ENCODE results near the gene SLC6A18.

SLC6A18 gene

DNA sequence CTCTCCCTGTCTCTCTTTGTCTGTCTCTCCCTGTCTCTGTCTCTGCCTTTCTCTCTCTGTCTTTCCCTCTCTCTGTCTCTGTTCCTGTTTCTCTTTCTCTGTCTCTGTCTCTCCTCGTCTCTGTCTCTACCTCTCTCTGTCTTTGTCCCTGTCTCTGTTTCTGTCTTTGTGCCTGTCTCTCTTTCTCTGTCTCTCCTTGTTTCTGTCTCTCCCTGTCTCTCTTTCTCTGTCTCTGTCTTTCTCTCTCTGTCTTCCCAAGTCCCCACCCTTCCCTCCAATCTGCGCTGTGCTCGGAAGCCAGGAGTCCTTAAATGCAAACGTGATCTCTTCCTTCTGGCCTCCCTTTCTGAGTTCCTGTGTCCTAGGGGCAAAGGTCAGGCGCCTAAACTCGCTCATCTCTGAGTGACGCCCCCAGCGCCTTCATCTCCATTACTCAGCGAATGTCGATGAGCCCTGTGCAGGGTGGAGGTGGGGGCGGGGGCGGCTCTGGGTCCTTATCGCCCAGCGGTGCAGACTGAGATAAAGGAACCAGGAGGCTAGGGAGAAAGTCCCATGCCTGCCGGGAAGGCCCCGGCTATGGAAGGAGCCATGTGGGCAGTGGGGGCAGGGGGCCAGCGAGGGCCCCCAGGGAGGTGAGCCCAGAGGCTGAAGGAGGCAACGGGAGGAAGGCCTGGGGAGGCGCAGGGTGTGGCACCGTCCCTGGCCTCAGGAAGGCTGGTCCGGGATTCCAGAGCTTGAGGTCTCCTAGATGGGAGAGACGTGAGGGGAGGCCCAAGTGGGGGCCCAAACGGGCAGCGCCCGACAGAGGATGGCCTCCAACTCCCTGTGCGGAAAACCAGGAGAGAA lies 25.3 kb upstream of the SLC6A18 start:
- no peak overlapping the region for H3K27ac ChIP-seq (ENCODE audit: low read depth, low read length)
- H3K36me3 ChIP-seq (ENCODE audit: insufficient read depth, low read length) = no peaks in the 10 kb centered on the region
- no peaks in the 10 kb centered on the region for H3K4me1 ChIP-seq (ENCODE audit: insufficient read depth, low read length)
- no peak overlapping the region for H3K9ac ChIP-seq (ENCODE audit: low read length)
- peaks cover 6 to 34% of the 10 kb centered on the region in 2 donors for H3K27me3 ChIP-seq (ENCODE audit: control insufficient read depth in 1 of 2, insufficient read depth in 2 of 2, low read length in 2 of 2)
- no peak overlapping the region for H3K4me3 ChIP-seq (ENCODE audit: low read depth in 1 of 2, low read length in 2 of 2)
- no peaks in the 10 kb centered on the region for H3K9me3 ChIP-seq (ENCODE audit: low read length)

DNA sequence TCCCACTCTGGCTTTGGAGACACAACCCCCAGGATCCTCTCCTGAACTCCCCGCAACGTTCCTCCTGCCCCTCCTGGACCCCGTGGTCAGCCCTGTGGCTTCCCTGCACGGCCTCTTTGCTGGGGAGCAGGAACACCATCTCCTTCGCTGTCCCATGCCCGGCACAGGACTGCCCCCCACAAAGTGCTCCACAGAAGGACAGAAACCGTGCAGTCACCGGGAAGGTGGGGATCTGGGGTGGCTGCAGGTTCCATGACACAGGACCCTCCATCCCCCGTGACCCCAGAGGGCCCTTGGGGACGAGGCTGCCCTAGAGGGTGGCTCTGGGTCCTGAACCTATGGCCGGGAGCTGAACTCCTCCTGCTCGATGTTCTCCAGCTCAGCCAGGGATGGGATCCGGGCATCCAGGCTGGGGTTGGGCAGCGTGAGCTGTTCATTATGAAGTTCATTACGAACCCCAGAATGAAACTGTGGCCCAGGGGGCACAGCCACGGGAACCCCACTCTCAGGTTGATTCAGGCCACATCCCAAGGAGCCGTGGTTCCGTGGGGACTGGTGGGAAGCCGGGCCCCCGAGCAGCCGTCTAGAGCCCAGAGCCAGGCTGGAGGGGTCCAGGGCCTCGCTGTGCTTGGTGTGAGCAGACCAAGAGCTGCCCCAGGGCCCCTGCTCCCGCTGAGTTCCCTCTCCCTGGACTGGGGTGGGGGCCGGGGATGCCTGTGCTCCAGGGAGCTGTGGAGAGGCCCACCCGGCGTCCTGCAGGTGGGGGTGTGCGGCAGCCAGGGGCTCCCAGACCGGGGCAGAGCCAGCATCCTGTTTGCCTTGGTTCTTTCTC lies 24.5 kb upstream of the SLC6A18 start:
- Histone ChIP-seq H3K9me3 (ENCODE audit: low read length) (no peaks in the 10 kb centered on the region), H3K4me1 (ENCODE audit: insufficient read depth, low read length) (no peaks in the 10 kb centered on the region), H3K27ac (ENCODE audit: low read depth, low read length) (no peak overlapping the region), H3K9ac (ENCODE audit: low read length) (no peak overlapping the region), H3K36me3 (ENCODE audit: insufficient read depth, low read length) (no peaks in the 10 kb centered on the region), H3K27me3 (ENCODE audit: control insufficient read depth in 1 of 2, insufficient read depth in 2 of 2, low read length in 2 of 2) (peaks cover 6 to 35% of the 10 kb centered on the region in 2 donors), H3K4me3 (ENCODE audit: low read depth in 1 of 2, low read length in 2 of 2) (no peak overlapping the region)

DNA sequence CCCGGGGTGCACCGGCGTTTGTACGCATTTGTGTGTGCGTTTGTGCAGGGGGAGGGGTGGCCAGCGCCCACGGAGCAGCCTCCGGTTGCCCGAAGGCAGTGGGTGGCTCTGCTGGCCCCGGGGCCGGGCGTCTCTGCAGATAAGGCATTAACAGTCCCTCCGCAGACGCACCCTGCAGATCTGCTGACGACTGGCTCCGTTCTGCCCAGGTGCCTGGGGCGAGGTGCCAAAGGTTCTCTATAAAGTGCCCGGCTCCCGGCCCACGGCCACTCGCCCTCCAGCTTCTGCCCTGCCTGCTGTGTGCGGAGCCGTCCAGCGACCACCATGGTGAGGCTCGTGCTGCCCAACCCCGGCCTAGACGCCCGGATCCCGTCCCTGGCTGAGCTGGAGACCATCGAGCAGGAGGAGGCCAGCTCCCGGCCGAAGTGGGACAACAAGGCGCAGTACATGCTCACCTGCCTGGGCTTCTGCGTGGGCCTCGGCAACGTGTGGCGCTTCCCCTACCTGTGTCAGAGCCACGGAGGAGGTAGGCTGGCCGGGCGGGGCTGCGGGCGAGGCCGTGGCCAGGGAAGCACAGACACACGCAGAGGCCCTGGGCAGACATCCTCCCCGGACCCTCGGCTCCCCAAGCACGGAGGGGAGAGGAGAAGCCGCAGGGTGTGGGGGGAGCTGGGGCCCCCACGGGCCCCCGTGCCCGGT lies 23.7 kb upstream of the SLC6A18 start, which contains the start of gene SLC6A19:
SLC6A19 (plus strand) TSS at position 269 of the 699 bp plus-strand sequence; CDS start at position 325, 56 bp downstream.
- H3K9ac ChIP-seq (ENCODE audit: low read length) = no peak within 1 kb of the TSS
- H3K36me3 ChIP-seq (ENCODE audit: insufficient read depth, low read length) = no peaks in the 10 kb centered on the region
- no peaks in the 10 kb centered on the region for H3K9me3 ChIP-seq (ENCODE audit: low read length)
- no peak within 1 kb of the TSS for H3K4me3 ChIP-seq (ENCODE audit: low read depth in 1 of 2, low read length in 2 of 2)
- no peaks in the 10 kb centered on the region for H3K4me1 ChIP-seq (ENCODE audit: insufficient read depth, low read length)
- peaks cover 6 to 38% of the 10 kb centered on the region in 2 donors for H3K27me3 ChIP-seq (ENCODE audit: control insufficient read depth in 1 of 2, insufficient read depth in 2 of 2, low read length in 2 of 2)
- no peak within 1 kb of the TSS for H3K27ac ChIP-seq (ENCODE audit: low read depth, low read length)

DNA sequence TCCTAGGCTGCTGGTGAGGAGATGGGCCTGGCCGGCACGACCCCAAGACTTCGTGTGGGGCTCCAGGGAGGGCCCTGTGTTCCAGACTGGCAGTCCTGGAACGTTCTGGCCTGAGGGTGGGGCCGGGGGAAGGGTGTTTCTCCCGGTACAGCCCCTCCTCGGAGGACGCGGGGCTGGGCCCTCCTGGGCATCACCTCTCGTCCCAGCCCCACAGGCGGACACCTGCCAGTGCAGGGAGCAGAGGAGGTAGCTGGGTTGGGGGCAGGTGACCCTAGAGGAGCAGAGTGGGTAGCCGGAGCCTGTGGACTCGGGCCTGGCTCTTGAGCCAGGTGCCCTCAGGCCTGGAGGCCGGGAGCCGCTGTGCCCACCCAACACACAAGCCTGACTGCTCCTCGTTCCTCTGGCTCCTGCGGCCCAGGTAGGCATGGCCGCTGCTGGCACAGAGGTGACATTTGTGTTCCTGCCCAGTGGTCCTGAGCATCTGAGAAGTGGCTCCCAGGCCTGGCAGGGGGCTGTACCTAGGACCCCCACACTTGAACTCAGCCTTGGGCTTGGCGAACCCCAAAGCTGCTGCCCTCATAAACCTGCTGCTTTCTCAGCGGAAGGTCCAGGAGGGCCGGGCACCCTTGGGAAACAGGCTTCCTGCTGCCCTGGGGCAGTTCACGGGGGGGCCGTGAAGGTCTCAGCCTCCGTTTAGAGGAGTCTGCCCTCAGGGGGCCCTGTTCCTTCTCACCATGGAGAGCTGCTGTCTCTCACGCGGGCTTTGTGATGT lies 23.0 kb upstream of the SLC6A18 start:
- no peak overlapping the region for H3K27ac ChIP-seq (ENCODE audit: low read depth, low read length)
- peaks cover 6 to 37% of the 10 kb centered on the region in 2 donors for H3K27me3 ChIP-seq (ENCODE audit: control insufficient read depth in 1 of 2, insufficient read depth in 2 of 2, low read length in 2 of 2)
- no peaks in the 10 kb centered on the region for H3K4me1 ChIP-seq (ENCODE audit: insufficient read depth, low read length)
- H3K9me3 ChIP-seq (ENCODE audit: low read length) = no peaks in the 10 kb centered on the region
- H3K9ac ChIP-seq (ENCODE audit: low read length) = no peak overlapping the region
- H3K4me3 ChIP-seq (ENCODE audit: low read depth in 1 of 2, low read length in 2 of 2) = no peak overlapping the region
- H3K36me3 ChIP-seq (ENCODE audit: insufficient read depth, low read length) = no peaks in the 10 kb centered on the region

DNA sequence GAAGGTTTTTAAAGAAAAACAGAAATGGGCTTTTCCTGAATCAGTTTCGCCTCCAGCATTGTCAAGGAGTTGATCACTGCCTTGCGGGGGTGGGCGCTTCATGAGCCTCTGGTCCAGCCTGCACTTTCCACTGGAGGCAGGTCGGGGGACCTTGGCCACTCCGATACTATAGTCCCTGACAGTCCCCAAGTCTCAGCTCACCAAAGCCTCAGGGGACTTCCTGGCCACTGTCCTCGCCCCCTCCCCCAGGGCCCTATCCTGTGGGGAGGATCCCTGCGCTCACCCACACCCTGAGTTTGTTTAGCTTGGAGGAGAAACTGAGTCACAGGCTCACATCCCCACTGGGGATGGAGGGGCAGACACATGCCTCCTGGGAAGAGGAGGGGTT lies 22.4 kb upstream of the SLC6A18 start:
- Histone ChIP-seq H3K9me3 (ENCODE audit: low read length) (no peaks in the 10 kb centered on the region), H3K4me1 (ENCODE audit: insufficient read depth, low read length) (no peaks in the 10 kb centered on the region), H3K9ac (ENCODE audit: low read length) (no peak overlapping the region), H3K36me3 (ENCODE audit: insufficient read depth, low read length) (no peaks in the 10 kb centered on the region), H3K27ac (ENCODE audit: low read depth, low read length) (no peak overlapping the region), H3K27me3 (ENCODE audit: control insufficient read depth in 1 of 2, insufficient read depth in 2 of 2, low read length in 2 of 2) (peaks cover 4 to 37% of the 10 kb centered on the region in 2 donors), H3K4me3 (ENCODE audit: low read depth in 1 of 2, low read length in 2 of 2) (no peak overlapping the region)

DNA sequence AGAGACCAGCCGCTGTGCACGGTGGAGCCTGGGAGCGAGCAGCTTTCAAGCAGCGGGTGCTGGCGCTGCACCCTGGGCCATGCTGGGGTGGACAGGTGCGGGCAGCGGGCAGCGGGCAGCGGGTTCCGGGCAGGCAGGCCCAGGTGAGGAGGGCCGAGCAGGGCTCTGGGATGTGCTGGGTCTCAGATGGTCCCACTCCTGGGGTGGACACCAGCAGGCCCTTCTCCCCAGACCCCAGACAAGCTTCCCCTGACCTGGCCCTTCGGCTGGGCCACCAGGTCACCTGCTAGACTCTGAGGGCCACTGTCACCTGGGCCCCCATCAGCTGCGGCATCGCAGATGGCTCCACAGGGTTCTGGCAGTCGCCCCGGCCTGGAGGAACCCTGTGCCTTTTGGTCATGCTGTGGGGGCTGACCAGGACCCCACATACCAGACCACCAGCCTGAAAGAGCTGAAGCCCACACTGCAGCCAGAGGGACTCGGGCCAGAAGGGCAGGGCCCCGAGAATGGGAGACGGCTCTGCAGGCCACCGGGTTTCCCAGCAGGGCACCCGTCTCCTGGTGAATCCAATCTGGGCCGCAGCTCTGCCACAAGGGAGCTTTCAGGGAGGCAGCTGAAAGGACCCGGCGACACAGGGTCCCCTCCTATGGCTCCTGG lies 21.7 kb upstream of the SLC6A18 start:
- no peak overlapping the region for H3K4me3 ChIP-seq (ENCODE audit: low read depth in 1 of 2, low read length in 2 of 2)
- H3K27me3 ChIP-seq (ENCODE audit: control insufficient read depth in 1 of 2, insufficient read depth in 2 of 2, low read length in 2 of 2) = peaks cover 0 to 35% of the 10 kb centered on the region in 2 donors
- H3K4me1 ChIP-seq (ENCODE audit: insufficient read depth, low read length) = no peaks in the 10 kb centered on the region
- no peak overlapping the region for H3K9ac ChIP-seq (ENCODE audit: low read length)
- H3K36me3 ChIP-seq (ENCODE audit: insufficient read depth, low read length) = no peaks in the 10 kb centered on the region
- H3K27ac ChIP-seq (ENCODE audit: low read depth, low read length) = no peak overlapping the region
- no peaks in the 10 kb centered on the region for H3K9me3 ChIP-seq (ENCODE audit: low read length)

DNA sequence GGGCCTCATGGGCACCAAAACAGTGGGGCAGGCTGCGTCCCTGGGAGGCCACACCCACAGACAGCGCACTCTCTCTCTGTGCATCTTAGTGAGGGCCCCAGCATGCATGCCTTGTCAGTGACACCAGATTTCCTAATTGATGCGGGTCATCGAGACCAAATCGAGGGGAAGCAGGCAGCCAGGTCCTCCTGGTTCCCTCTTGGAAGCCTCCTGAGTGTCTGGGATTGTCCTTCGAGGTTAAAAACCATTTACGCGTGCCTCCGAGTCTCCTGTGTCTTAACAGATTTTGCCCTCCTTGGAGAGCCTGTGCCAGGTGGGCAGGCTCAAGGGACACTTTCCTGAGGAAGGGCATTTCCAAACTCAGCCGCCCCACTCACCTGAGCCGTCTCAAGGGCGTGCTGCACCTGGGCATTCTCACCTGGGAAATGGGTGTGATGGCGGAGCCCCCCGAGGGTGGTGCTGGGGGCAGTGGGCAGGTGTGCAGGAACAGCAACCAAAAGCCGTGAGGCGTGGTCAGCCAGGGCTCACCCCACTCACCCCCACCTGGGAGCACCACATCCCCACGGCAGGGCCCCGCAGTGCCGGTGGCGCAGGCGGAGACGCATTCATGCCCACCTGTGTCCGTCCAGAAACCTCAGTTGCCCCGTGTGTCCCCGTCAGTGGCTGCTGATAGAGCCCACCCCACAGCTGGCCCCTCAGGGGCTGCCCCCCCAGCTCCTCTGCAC lies 21.1 kb upstream of the SLC6A18 start:
- Histone ChIP-seq H3K36me3 (ENCODE audit: insufficient read depth, low read length) (no peaks in the 10 kb centered on the region), H3K4me1 (ENCODE audit: insufficient read depth, low read length) (no peaks in the 10 kb centered on the region), H3K4me3 (ENCODE audit: low read depth in 1 of 2, low read length in 2 of 2) (no peak overlapping the region), H3K27ac (ENCODE audit: low read depth, low read length) (no peak overlapping the region), H3K9me3 (ENCODE audit: low read length) (no peaks in the 10 kb centered on the region), H3K9ac (ENCODE audit: low read length) (no peak overlapping the region), H3K27me3 (ENCODE audit: control insufficient read depth in 1 of 2, insufficient read depth in 2 of 2, low read length in 2 of 2) (peaks cover 0 to 28% of the 10 kb centered on the region in 2 donors)

DNA sequence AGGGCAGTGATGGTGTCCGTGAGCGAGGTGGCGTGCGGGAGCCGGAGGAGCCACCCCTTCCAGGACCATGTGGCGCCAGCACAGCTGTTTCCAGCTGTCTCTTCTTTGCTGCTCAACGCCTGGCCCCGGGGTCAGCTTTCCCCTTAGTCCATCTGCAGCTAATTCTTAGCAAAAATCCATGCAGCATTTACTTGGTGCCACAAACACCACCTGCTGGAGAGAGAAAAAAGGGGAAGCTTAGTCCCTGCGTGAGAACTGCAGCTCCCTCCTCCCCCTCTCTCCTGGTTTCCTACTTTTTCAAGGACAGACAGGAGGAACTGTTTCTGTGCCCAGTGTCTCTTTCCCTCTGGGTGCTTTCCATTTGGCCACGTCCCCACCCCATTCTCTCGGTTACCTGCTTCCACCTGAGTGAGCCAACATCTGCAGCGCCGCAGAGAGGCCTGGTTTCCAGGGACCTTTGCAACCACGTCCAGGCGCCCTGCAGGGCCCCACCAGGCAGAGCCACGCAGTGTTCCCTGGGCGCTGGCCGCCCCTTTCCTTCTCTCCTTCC lies 20.4 kb upstream of the SLC6A18 start:
- Histone ChIP-seq H3K4me3 (ENCODE audit: low read depth in 1 of 2, low read length in 2 of 2) (no peak overlapping the region), H3K9ac (ENCODE audit: low read length) (no peak overlapping the region), H3K4me1 (ENCODE audit: insufficient read depth, low read length) (no peaks in the 10 kb centered on the region), H3K27ac (ENCODE audit: low read depth, low read length) (no peak overlapping the region), H3K9me3 (ENCODE audit: low read length) (no peaks in the 10 kb centered on the region), H3K27me3 (ENCODE audit: control insufficient read depth in 1 of 2, insufficient read depth in 2 of 2, low read length in 2 of 2) (peaks cover 0 to 24% of the 10 kb centered on the region in 2 donors), H3K36me3 (ENCODE audit: insufficient read depth, low read length) (no peaks in the 10 kb centered on the region)

DNA sequence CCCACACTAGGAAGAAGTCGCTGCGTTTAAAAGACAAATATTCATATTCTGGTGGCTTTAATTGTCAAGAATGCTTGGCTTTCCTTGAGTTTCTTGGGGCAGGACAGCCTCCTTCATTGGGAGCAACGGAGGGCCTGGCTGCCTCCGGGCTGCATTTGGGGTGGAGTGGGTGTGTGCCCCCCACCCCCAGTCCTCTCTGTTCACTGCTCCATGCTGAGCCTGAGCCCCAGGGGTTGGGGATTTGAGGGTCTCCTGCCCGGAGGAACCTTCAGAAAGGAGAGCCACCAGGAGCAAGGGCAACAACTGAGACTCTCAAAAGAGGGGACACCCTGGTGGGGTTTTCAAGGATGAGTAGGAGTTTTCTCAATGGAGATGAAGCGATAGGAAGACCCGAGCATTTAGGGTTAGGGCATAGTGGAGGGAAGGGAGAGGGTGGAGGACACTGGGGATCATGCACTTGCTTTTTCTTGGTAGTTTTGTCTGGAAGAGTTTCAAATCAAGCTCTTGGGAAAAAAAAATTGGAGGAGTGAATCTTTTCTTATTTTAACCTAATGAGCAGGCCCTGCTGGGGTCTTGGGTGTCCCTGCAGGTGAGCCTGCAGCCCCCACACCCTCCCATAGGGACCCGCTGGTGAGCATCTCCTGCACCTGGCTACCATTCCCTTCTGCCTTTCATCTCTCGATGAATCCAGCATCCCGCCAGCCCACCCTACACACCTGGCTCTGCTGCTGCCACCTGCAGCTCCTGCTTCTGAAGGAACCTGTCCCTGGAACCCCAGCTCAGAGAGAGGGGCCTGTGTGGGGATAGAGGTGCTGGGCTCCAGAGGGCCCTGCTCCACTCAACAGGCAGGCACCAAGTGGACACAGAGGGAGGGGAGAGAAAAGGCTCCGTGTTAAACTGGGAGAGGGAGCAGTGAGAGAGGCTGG lies 19.7 kb upstream of the SLC6A18 start:
- Histone ChIP-seq H3K9me3 (ENCODE audit: low read length) (no peaks in the 10 kb centered on the region), H3K27ac (ENCODE audit: low read depth, low read length) (no peak overlapping the region), H3K9ac (ENCODE audit: low read length) (no peak overlapping the region), H3K36me3 (ENCODE audit: insufficient read depth, low read length) (no peaks in the 10 kb centered on the region), H3K4me3 (ENCODE audit: low read depth in 1 of 2, low read length in 2 of 2) (no peak overlapping the region), H3K27me3 (ENCODE audit: control insufficient read depth in 1 of 2, insufficient read depth in 2 of 2, low read length in 2 of 2) (peaks cover 0 to 24% of the 10 kb centered on the region in 2 donors), H3K4me1 (ENCODE audit: insufficient read depth, low read length) (no peaks in the 10 kb centered on the region)
